ENCODE measurements around the gene RALGAPA2.

The RALGAPA2 gene

DNA sequence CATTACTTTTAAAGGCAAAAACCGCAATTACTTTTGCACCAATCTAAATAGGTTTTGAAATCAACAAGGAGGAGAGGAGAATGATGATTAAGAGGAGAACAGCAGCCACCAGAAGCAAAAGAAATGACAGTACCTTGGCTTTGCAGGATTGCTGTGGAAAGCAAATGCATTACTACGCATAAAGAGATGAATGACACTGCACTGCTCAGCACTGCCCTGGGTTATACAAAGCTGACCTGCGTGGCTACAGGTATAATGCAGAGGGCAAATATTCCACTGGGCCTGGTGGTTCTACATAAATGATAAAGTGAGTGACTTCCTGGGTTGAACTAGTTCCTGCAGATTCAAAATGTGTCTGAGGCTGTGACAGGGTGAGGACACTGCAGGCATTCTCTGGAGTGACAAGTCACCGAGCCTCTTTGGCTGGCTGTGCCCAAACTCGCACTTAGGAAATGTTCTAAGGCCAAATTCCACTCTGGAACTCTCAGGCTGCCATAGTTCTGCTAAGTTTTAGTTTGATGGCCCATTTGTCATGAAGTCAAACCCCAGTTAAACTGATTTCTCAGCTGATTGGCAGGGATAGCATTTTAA, 265.9 kb downstream of the RALGAPA2 start:
- H3K36me3 Mint-ChIP-seq (ENCODE audit: insufficient read depth): peaks cover 2% of the 10 kb centered on the region
- no peak for ATAC-seq (replicated peaks; ENCODE audit: extremely low read depth, poor library complexity, severe bottlenecking)
- no peaks in the 10 kb centered on the region for H3K9me3 Mint-ChIP-seq
- H3K4me1 Mint-ChIP-seq: peaks cover 8% of the 10 kb centered on the region
- no peaks in the 10 kb centered on the region for H3K27me3 Mint-ChIP-seq
- H3K4me3 Mint-ChIP-seq: no peak overlapping the region
- no peak for DNase-seq (ENCODE audit: low spot score in 2 of 2)
- H3K27ac Mint-ChIP-seq (ENCODE audit: low read depth): no peak overlapping the region

DNA sequence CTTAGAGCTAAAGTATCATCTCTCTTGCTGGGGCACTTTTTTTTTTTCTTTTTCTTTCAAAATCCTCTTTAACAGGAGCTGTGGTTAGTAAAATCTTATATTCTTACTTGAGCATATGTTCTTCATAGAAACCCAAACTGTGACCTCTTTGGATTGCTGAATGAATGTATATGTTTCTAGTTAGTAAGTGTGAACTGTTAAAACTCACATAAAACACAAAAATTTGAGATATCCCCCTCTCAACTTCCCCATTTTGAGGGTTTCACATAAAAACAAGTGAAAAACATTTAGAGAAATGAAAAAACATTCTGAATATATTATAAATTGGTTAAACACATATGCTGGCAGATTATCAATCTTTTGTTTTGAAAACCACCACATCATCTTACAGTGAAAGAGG, 266.4 kb downstream of the RALGAPA2 start:
- no peak for DNase-seq (ENCODE audit: low spot score in 2 of 2)
- Mint-ChIP-seq H3K4me3 (no peak overlapping the region), H3K36me3 (ENCODE audit: insufficient read depth) (peaks cover 7% of the 10 kb centered on the region), H3K27ac (ENCODE audit: low read depth) (no peak overlapping the region), H3K9me3 (no peaks in the 10 kb centered on the region), H3K27me3 (no peaks in the 10 kb centered on the region), H3K4me1 (peaks cover 8% of the 10 kb centered on the region)
- ATAC-seq (replicated peaks; ENCODE audit: extremely low read depth, poor library complexity, severe bottlenecking): no peak

DNA sequence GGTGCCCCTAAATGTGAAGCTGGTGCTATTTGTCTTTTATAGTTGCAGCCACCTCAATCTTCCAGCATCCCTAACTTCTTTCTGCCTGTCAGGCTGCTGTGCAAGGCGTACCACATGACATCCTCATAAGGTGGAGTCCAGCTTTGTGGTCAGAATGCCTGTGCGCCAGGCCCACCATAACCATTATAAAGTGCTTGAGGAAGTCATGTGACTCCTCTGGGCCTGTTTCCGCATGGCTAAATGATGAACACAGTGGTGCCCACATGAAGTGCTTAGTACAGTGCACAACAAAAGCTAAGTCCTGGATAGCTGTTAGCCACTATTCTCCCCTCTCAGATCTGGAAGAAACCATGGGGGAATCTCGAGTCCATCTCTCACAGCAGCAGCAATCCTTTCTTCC, 268.9 kb downstream of the RALGAPA2 start:
- H3K4me3 Mint-ChIP-seq: no peak overlapping the region
- H3K9me3 Mint-ChIP-seq: no peaks in the 10 kb centered on the region
- no peak overlapping the region for H3K27ac Mint-ChIP-seq (ENCODE audit: low read depth)
- H3K36me3 Mint-ChIP-seq (ENCODE audit: insufficient read depth): peaks cover 13% of the 10 kb centered on the region
- peaks cover 8% of the 10 kb centered on the region for H3K4me1 Mint-ChIP-seq
- ATAC-seq (replicated peaks; ENCODE audit: extremely low read depth, poor library complexity, severe bottlenecking) (no peak), DNase-seq (ENCODE audit: low spot score in 2 of 2) (no peak)
- H3K27me3 Mint-ChIP-seq: no peaks in the 10 kb centered on the region

- H3K36me3 Mint-ChIP-seq (ENCODE audit: insufficient read depth): peaks cover 13% of the 10 kb centered on the region
- peaks cover 8% of the 10 kb centered on the region for H3K4me1 Mint-ChIP-seq
- no peak overlapping the region for H3K27ac Mint-ChIP-seq (ENCODE audit: low read depth)
- no peaks in the 10 kb centered on the region for H3K9me3 Mint-ChIP-seq
- no peak for DNase-seq (ENCODE audit: low spot score in 2 of 2)
- no peak for ATAC-seq (replicated peaks; ENCODE audit: extremely low read depth, poor library complexity, severe bottlenecking)
- H3K27me3 Mint-ChIP-seq: no peaks in the 10 kb centered on the region
- no peak overlapping the region for H3K4me3 Mint-ChIP-seq
Observed at GRCh38 chr20:20442466-20442865, 270.0 kb downstream of the RALGAPA2 start.

GRCh38 chr20:20440886-20441658, 271.4 kb downstream of the RALGAPA2 start:
- no peak overlapping the region for H3K4me3 Mint-ChIP-seq
- H3K4me1 Mint-ChIP-seq: peaks cover 8% of the 10 kb centered on the region
- peaks cover 15% of the 10 kb centered on the region for H3K36me3 Mint-ChIP-seq (ENCODE audit: insufficient read depth)
- H3K9me3 Mint-ChIP-seq: no peaks in the 10 kb centered on the region
- no peak for DNase-seq (ENCODE audit: low spot score in 2 of 2)
- no peak overlapping the region for H3K27ac Mint-ChIP-seq (ENCODE audit: low read depth)
- H3K27me3 Mint-ChIP-seq: no peaks in the 10 kb centered on the region
- ATAC-seq (replicated peaks; ENCODE audit: extremely low read depth, poor library complexity, severe bottlenecking): no peak

DNA sequence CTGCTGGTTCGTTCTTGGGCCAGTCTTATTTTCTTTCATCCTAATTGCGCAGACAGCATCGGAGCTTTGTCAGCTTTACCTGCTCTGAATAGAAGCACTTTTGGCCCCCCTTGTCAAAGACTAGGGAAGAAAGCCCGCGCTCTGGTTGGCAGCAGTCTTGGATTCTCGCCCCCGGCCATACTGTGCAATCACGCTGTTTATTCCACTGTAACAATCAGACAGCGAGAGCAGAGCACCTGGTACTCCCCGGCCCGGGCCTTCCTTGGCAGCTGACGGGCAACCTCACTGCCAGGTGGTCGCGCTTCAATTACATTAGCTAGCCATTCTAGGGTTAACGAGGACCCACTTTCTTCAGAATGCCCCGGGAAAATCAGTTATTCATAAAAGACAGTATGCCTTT, 272.0 kb downstream of the RALGAPA2 start:
- ATAC-seq (replicated peaks; ENCODE audit: extremely low read depth, poor library complexity, severe bottlenecking) (no peak), DNase-seq (ENCODE audit: low spot score in 2 of 2) (no peak)
- no peak overlapping the region for H3K27ac Mint-ChIP-seq (ENCODE audit: low read depth)
- H3K36me3 Mint-ChIP-seq (ENCODE audit: insufficient read depth): peaks cover 15% of the 10 kb centered on the region
- H3K27me3 Mint-ChIP-seq: no peaks in the 10 kb centered on the region
- no peaks in the 10 kb centered on the region for H3K9me3 Mint-ChIP-seq
- no peak overlapping the region for H3K4me3 Mint-ChIP-seq
- peaks cover 8% of the 10 kb centered on the region for H3K4me1 Mint-ChIP-seq

- peaks cover 8% of the 10 kb centered on the region for H3K4me1 Mint-ChIP-seq
- H3K36me3 Mint-ChIP-seq (ENCODE audit: insufficient read depth): peaks cover 12% of the 10 kb centered on the region
- no peaks in the 10 kb centered on the region for H3K27me3 Mint-ChIP-seq
- no peak overlapping the region for H3K27ac Mint-ChIP-seq (ENCODE audit: low read depth)
- H3K9me3 Mint-ChIP-seq: no peaks in the 10 kb centered on the region
- ATAC-seq (replicated peaks; ENCODE audit: extremely low read depth, poor library complexity, severe bottlenecking): no peak
- no peak for DNase-seq (ENCODE audit: low spot score in 2 of 2)
- H3K4me3 Mint-ChIP-seq: no peak overlapping the region
Observed at GRCh38 chr20:20439602-20440190, 272.7 kb downstream of the RALGAPA2 start.

- H3K27me3 Mint-ChIP-seq: no peaks in the 10 kb centered on the region
- H3K9me3 Mint-ChIP-seq: no peaks in the 10 kb centered on the region
- peaks cover 12% of the 10 kb centered on the region for H3K36me3 Mint-ChIP-seq (ENCODE audit: insufficient read depth)
- DNase-seq (ENCODE audit: low spot score in 2 of 2) (no peak), ATAC-seq (replicated peaks; ENCODE audit: extremely low read depth, poor library complexity, severe bottlenecking) (no peak)
- H3K4me1 Mint-ChIP-seq: no peaks in the 10 kb centered on the region
- H3K4me3 Mint-ChIP-seq: no peak overlapping the region
- H3K27ac Mint-ChIP-seq (ENCODE audit: low read depth): no peak overlapping the region
Observed at GRCh38 chr20:20437314-20437713, 275.1 kb downstream of the RALGAPA2 start.

DNA sequence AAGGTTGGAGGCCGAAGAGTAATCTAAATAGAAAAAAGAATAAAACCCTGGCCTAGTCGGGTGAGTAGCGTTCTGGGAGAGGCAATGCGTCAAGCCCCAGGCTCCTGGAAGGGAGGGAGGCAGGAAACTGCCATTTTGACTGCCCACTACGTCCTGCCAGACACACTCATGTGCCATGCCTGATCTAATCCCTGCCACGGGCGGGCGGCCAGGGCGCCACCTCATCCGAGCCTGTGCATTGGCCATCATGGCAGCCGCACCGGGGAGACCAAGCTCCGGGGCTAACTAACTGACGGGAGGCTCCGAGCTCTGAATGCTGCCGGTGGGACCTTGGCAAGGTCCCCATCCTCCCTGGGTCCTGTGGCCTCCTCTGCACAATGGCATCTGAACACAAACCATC, 275.8 kb downstream of the RALGAPA2 start:
- Mint-ChIP-seq H3K4me3 (no peak overlapping the region), H3K27ac (ENCODE audit: low read depth) (no peak overlapping the region), H3K4me1 (no peaks in the 10 kb centered on the region), H3K36me3 (ENCODE audit: insufficient read depth) (peaks cover 12% of the 10 kb centered on the region), H3K9me3 (no peaks in the 10 kb centered on the region), H3K27me3 (no peaks in the 10 kb centered on the region)
- no peak for DNase-seq (ENCODE audit: low spot score in 2 of 2)
- no peak for ATAC-seq (replicated peaks; ENCODE audit: extremely low read depth, poor library complexity, severe bottlenecking)

GRCh38 chr20:20435453-20435852, 277.0 kb downstream of the RALGAPA2 start:
- no peaks in the 10 kb centered on the region for H3K27me3 Mint-ChIP-seq
- H3K36me3 Mint-ChIP-seq (ENCODE audit: insufficient read depth): peaks cover 6% of the 10 kb centered on the region
- no peak overlapping the region for H3K27ac Mint-ChIP-seq (ENCODE audit: low read depth)
- DNase-seq (ENCODE audit: low spot score in 2 of 2) (no peak), ATAC-seq (replicated peaks; ENCODE audit: extremely low read depth, poor library complexity, severe bottlenecking) (no peak)
- H3K9me3 Mint-ChIP-seq: no peaks in the 10 kb centered on the region
- H3K4me3 Mint-ChIP-seq: no peak overlapping the region
- H3K4me1 Mint-ChIP-seq: no peaks in the 10 kb centered on the region

- Mint-ChIP-seq H3K27me3 (no peaks in the 10 kb centered on the region), H3K4me1 (no peaks in the 10 kb centered on the region), H3K36me3 (ENCODE audit: insufficient read depth) (peaks cover 2% of the 10 kb centered on the region), H3K27ac (ENCODE audit: low read depth) (no peak overlapping the region), H3K4me3 (no peak overlapping the region), H3K9me3 (no peaks in the 10 kb centered on the region)
- no peak for ATAC-seq (replicated peaks; ENCODE audit: extremely low read depth, poor library complexity, severe bottlenecking)
- DNase-seq (ENCODE audit: low spot score in 2 of 2): no peak
Observed at GRCh38 chr20:20432618-20433286, 279.7 kb downstream of the RALGAPA2 start.

DNA sequence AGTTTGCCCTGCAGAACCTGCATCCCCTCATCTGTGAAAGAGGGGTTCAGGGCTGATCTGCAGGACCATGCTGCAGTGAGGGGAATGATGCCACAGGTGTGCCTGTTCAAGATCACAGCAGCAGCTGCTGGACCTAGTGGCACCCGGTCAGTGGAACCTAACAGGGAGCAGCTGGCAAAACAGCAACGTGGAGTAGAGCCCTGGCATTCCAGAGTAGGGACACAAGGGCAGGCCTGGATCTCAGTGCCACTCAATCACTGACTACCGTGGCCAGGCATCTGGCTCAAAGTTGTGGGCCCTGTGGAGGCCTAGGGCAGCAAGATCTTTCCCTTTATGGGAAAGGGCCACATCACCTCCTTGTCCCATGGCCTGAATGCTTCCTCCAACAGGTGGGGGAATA, 282.4 kb downstream of the RALGAPA2 start:
- H3K27ac Mint-ChIP-seq (ENCODE audit: low read depth): no peak overlapping the region
- no peaks in the 10 kb centered on the region for H3K27me3 Mint-ChIP-seq
- ATAC-seq (replicated peaks; ENCODE audit: extremely low read depth, poor library complexity, severe bottlenecking) (no peak), DNase-seq (ENCODE audit: low spot score in 2 of 2) (no peak)
- no peak overlapping the region for H3K4me3 Mint-ChIP-seq
- H3K9me3 Mint-ChIP-seq: no peaks in the 10 kb centered on the region
- no peaks in the 10 kb centered on the region for H3K4me1 Mint-ChIP-seq
- H3K36me3 Mint-ChIP-seq (ENCODE audit: insufficient read depth): no peaks in the 10 kb centered on the region

DNA sequence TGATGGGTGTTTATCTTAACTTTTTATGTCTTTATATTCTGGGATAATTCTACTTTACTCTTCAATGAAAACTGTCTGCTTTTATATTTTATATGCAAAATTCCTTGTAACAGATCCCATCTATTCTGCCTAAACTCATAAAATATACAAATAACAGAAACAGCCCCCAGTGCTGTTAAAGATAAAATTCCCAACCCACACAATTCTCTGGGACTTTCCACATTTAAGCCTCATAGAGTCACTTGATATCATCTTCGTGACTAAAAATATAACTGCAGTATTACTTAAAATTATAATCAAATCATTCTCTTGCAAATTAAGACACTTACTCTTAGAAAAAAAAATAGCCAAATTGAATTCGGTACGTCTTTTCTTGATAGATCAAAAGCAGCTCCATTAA, 284.4 kb downstream of the RALGAPA2 start:
- peaks cover 1% of the 10 kb centered on the region for H3K36me3 Mint-ChIP-seq (ENCODE audit: insufficient read depth)

More for the DNA sequence above, 284.4 kb downstream of the RALGAPA2 start:
- no peaks in the 10 kb centered on the region for H3K4me1 Mint-ChIP-seq
- DNase-seq (ENCODE audit: low spot score in 2 of 2): no peak
- peak overlapping the region; percentile 31 for H3K27ac Mint-ChIP-seq (ENCODE audit: low read depth)
- no peaks in the 10 kb centered on the region for H3K9me3 Mint-ChIP-seq
- no peak overlapping the region for H3K4me3 Mint-ChIP-seq
- no peak for ATAC-seq (replicated peaks; ENCODE audit: extremely low read depth, poor library complexity, severe bottlenecking)
- no peaks in the 10 kb centered on the region for H3K27me3 Mint-ChIP-seq

Data from central memory CD8-positive, alpha-beta T cell (primary cell).